Gastroesophageal sphincter (tissue), 3 donors: ENCODE data around the gene SQSTM1.

ENCODE experiments used
- EP300 ChIP-seq: sonication (generic); formaldehyde crosslinking; IDR thresholded peaks from one replicate; pipeline ENCODE4 v1.6.1; 2017; ENCODE audit warnings: antibody characterized with exemption, mild to moderate bottlenecking
- POLR2A ChIP-seq, 2 donors: fragments of 450-650 bp; IDR thresholded peaks; one replicate each; pipeline ENCODE4 v1.6.1; 2017; ENCODE audit warnings: antibody characterized with exemption in 2 of 2, mild to moderate bottlenecking in 2 of 2, moderate library complexity in 1 of 2
- POLR2AphosphoS5 ChIP-seq: sonication (generic); formaldehyde crosslinking; IDR thresholded peaks from one replicate; pipeline ENCODE4 v1.6.1; 2017; ENCODE audit warnings: antibody characterized with exemption
- TF ChIP-seq, protein P1 (sequence below), 4 experiments: fragments of 200-600 bp in 2 of 4; fragments of 450-650 bp in 2 of 4; sonication (generic) in 1 of 4; IDR thresholded peaks; one replicate each; pipeline ENCODE4 v1.5.1; 2017 to 2019; ENCODE audit warnings: antibody characterized with exemption in 4 of 4, mild to moderate bottlenecking in 2 of 4, moderate library complexity in 2 of 4

DNA sequence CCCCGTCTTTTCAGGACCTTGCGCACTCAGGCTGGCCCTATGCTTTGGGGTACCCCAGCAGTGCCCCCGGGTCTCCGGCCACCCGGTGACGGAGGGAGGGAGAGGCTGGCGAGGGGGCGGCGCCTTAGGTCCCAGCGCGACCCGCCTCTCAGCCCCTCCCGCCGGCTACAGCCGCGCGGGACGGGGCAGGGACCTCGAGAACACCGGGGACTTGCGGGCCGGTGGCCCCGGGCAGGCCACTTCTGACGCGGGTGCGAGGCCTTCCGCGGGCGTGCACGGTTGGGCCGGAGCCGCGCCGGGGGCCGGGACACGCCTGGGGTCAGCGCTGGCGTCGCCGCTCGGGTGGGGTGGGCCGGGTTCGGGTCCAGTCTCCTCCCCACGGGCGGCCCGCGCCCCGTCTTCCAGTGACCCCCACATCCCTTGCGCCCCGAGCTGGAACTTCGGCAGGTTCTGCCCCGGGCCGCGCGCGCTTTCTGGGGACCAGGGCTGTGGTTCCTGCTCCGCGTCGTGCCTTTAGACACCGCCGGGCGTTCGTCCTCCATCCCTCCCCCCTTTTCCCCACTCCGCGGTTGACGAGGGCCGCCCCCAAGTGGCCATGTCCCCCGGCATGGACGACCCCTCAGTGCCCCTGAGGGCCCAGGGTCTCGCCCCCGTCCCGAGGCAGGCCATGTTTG lies 3.8 kb upstream of the SQSTM1 start:
- TF ChIP-seq, protein P1, sequence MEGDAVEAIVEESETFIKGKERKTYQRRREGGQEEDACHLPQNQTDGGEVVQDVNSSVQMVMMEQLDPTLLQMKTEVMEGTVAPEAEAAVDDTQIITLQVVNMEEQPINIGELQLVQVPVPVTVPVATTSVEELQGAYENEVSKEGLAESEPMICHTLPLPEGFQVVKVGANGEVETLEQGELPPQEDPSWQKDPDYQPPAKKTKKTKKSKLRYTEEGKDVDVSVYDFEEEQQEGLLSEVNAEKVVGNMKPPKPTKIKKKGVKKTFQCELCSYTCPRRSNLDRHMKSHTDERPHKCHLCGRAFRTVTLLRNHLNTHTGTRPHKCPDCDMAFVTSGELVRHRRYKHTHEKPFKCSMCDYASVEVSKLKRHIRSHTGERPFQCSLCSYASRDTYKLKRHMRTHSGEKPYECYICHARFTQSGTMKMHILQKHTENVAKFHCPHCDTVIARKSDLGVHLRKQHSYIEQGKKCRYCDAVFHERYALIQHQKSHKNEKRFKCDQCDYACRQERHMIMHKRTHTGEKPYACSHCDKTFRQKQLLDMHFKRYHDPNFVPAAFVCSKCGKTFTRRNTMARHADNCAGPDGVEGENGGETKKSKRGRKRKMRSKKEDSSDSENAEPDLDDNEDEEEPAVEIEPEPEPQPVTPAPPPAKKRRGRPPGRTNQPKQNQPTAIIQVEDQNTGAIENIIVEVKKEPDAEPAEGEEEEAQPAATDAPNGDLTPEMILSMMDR (IDR thresholded peaks at IDR 0.05), result peak in 2 of 4 experiments; percentile 12 to 34
- TF ChIP-seq POLR2A (IDR thresholded peaks at IDR 0.05), result no peak
- TF ChIP-seq POLR2AphosphoS5, result no peak
- TF ChIP-seq EP300, result no peak
